Transverse colon (tissue), 4 donors: Measurements from ENCODE around the gene SEC23B. TPM values are rescaled to one million over a fixed set of nuclear protein-coding genes. Genes with fewer than 3 reads are reported as not detected.

Experiments
- DNase-seq: peaks from one replicate; pipeline ENCODE4 v3.0.0-alpha.2; 2019
- H3K27ac ChIP-seq, 4 donors: fragments of 200-600 bp; sonication (generic); 2 replicates each; pipeline ENCODE4 v1.5.1; 2016 to 2018; ENCODE audit warnings: inconsistent platforms in 4 of 4
- H3K27me3 ChIP-seq: fragments of 200-600 bp; sonication (generic); 2 replicates; pipeline ENCODE4 v1.5.1; 2017; ENCODE audit warnings: inconsistent platforms
- H3K36me3 ChIP-seq, 4 donors: fragments of 200-600 bp; sonication (generic); 2 replicates each; pipeline ENCODE4 v1.5.1; 2017 to 2019; ENCODE audit warnings: inconsistent platforms in 4 of 4
- H3K4me1 ChIP-seq, 4 donors: fragments of 200-600 bp; sonication (generic); 2 replicates each; pipeline ENCODE4 v1.5.1; 2017 to 2020; ENCODE audit warnings: inconsistent platforms in 4 of 4
- H3K4me3 ChIP-seq, 4 donors: fragments of 200-600 bp; sonication (generic); 1 replicate in 1 of 4; 2 replicates in 3 of 4; pipeline versions ENCODE4 v1.5.1 to v1.6.1; 2017 to 2019; ENCODE audit warnings: inconsistent platforms in 4 of 4
- H3K9me3 ChIP-seq, 2 donors: fragments of 200-600 bp; sonication (generic); 2 replicates each; pipeline ENCODE4 v1.5.1; 2017 to 2019; ENCODE audit warnings: inconsistent platforms in 2 of 2
- EP300 ChIP-seq: sonication (generic); formaldehyde crosslinking; IDR thresholded peaks from one replicate; pipeline ENCODE4 v1.6.1; 2017; ENCODE audit warnings: antibody characterized with exemption, low read depth
- POLR2A ChIP-seq: fragments of 450-650 bp; IDR thresholded peaks from one replicate; pipeline ENCODE4 v1.6.1; 2016; ENCODE audit warnings: antibody characterized with exemption, mild to moderate bottlenecking, moderate library complexity
- POLR2AphosphoS5 ChIP-seq, 3 donors: sonication (generic); formaldehyde crosslinking; IDR thresholded peaks; one replicate each; pipeline ENCODE4 v1.6.1; 2016; ENCODE audit warnings: antibody characterized with exemption in 3 of 3
- WGBS, 2 donors: methylation state at CpG; one replicate each; pipeline ENCODE4 v1.1.5; 2018; ENCODE audit warnings: low coverage in 1 of 2; 5-methylcytosine and 5-hydroxymethylcytosine counted together
- in situ Hi-C, 4 donors: fragments of 200-750 bp; cut with MboI; loops; one replicate each; pipeline versions ENCODE4 v1.15.0 to v1.15.1; 2017; ENCODE audit warnings: low sequenced_read_pairs in 3 of 4, low pct_ligation_motif_present in 1 of 4, low pct_unique_long_range_greater_than_20kb in 1 of 4
- intact Hi-C: fragments of 100-400 bp; cut with DNase I; formaldehyde crosslinking; loops from one replicate; pipeline ENCODE4 v1.15.1; 2023; ENCODE audit warnings: low total_unique reads
- total RNA-seq, 4 donors: library from RNA; depleted of rRNA; stranded (reverse); fragments of >200 nt; gene quantifications; one replicate each; pipeline ENCODE4 v1.1.0, GENCODE V29; 2016
- TF ChIP-seq, protein P1 (sequence below), 5 experiments: fragments of 200-600 bp in 3 of 5; fragments of 450-650 bp in 2 of 5; sonication (generic) in 3 of 5; IDR thresholded peaks; 1 replicate in 2 of 5; 2 replicates in 3 of 5; pipeline ENCODE4 v1.5.1; 2016 to 2017; ENCODE audit warnings: antibody characterized with exemption in 5 of 5, inconsistent platforms in 3 of 5, mild to moderate bottlenecking in 2 of 5, moderate library complexity in 1 of 5

The SEC23B gene
- total RNA-seq, 4 donors from 2014 or later, result 16.8 to 38.0 (median 30.9) TPM

DNA sequence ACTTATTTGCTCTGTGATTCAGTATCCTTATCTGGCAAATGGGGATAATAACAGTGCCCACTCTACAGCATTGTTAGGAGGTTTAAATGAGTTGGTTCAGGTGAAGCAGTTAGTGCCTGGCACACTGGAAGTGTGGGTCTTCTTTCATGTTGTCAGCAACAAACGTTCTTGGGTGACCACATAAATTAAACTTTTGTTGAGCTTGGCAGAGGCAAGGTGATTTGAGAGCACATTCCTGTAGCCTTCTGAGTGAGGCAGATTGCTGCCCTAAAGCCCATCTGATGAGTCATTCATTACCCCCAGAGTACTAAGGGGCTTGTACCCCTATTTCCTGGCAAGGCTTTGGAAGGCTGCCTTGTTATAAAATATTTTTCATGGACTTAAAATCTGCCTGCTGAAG, 25.8 kb downstream of the SEC23B start:
- Histone ChIP-seq H3K9me3 (no peaks in the 10 kb centered on the region), H3K36me3 (peaks cover 0 to 57% (median 24%) of the 10 kb centered on the region in 4 donors), H3K4me3 (no peak overlapping the region), H3K4me1 (no peaks in the 10 kb centered on the region), H3K27ac (no peak overlapping the region), H3K27me3 (no peaks in the 10 kb centered on the region)
- TF ChIP-seq, protein P1, sequence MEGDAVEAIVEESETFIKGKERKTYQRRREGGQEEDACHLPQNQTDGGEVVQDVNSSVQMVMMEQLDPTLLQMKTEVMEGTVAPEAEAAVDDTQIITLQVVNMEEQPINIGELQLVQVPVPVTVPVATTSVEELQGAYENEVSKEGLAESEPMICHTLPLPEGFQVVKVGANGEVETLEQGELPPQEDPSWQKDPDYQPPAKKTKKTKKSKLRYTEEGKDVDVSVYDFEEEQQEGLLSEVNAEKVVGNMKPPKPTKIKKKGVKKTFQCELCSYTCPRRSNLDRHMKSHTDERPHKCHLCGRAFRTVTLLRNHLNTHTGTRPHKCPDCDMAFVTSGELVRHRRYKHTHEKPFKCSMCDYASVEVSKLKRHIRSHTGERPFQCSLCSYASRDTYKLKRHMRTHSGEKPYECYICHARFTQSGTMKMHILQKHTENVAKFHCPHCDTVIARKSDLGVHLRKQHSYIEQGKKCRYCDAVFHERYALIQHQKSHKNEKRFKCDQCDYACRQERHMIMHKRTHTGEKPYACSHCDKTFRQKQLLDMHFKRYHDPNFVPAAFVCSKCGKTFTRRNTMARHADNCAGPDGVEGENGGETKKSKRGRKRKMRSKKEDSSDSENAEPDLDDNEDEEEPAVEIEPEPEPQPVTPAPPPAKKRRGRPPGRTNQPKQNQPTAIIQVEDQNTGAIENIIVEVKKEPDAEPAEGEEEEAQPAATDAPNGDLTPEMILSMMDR (IDR thresholded peaks at IDR 0.05), result no peak
- no peak for TF ChIP-seq EP300
- TF ChIP-seq POLR2AphosphoS5 (IDR thresholded peaks at IDR 0.05), result no peak
- no peak for TF ChIP-seq POLR2A
- in situ Hi-C loops (no loop called here), intact Hi-C loops (no loop called here)
- 43% methylated on average over 1 of the region's 1 CpG; no CpG with 5 or more reads in 1 of the 2 donors for WGBS, 2 donors
- DNase-seq, result no peak

DNA sequence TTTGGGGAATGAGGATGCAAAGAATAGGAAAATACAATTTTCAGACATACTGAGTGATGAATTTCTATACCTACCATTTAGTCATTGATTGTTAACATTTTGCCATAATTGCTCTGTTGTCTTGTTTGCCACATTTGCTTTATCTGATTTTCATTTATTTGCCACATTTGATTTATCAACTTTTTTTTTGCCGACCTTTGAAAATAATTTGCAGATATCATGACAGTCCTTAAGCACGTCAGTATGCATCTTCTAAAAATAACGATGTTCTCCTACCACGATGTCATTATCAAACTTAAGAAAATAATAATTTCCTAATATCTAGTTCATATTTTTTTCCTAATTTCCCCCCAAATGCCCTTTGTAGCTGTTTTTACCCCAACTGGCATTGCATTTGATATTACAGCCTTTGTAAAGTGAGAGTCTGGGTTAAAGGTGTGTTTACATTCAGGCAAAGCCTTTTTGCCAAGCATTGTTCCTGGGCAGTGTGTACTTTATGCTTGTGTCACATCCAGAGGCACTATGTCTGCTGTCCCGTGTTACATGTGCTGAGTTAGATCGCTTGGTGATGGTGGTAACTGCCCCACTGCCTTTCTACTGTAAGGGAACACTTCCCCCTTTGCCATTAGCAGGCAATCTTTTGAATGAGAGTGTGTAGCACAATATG, 26.4 kb downstream of the SEC23B start:
- no peak overlapping the region for H3K27ac ChIP-seq
- H3K36me3 ChIP-seq, result peaks cover 0 to 57% (median 23%) of the 10 kb centered on the region in 4 donors
- H3K27me3 ChIP-seq, result no peaks in the 10 kb centered on the region
- no peaks in the 10 kb centered on the region for H3K9me3 ChIP-seq
- in situ Hi-C loops, result no loop called here
- TF ChIP-seq, protein P1 (IDR thresholded peaks at IDR 0.05), result no peak
- no peak for TF ChIP-seq EP300
- TF ChIP-seq POLR2AphosphoS5 (IDR thresholded peaks at IDR 0.05), result no peak
- TF ChIP-seq POLR2A, result no peak
- DNase-seq, result no peak
- intact Hi-C loops, result no loop called here
- no peaks in the 10 kb centered on the region for H3K4me1 ChIP-seq
- H3K4me3 ChIP-seq, result no peak overlapping the region
- 54 to 69% methylated on average over 4 to 6 of the region's 6 CpGs for WGBS, 2 donors

DNA sequence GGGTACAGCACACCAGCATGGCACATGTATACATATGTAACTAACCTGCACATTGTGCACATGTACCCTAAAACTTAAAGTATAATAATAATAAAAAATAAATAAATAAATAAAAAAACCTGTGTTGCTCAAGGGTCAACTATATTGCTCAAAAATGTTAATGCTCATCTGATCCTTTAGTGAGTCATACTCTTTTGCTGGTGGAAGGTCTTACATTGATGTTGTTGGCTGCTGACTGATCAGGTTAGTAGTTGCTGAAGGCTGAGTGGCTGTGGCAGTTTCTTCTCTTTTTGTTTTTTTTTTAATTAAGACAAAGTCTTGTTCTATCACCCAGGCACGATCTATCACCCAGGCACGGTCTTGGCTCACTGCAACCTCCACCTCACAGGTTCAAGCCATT, 29.9 kb downstream of the SEC23B start:
- no peak for TF ChIP-seq EP300
- no peak for TF ChIP-seq POLR2A
- TF ChIP-seq, protein P1 (IDR thresholded peaks at IDR 0.05), result no peak
- no peak for TF ChIP-seq POLR2AphosphoS5 (IDR thresholded peaks at IDR 0.05)
- Histone ChIP-seq H3K36me3 (peaks cover 0 to 39% (median 18%) of the 10 kb centered on the region in 4 donors), H3K9me3 (no peaks in the 10 kb centered on the region), H3K4me3 (no peak overlapping the region), H3K4me1 (no peaks in the 10 kb centered on the region), H3K27ac (no peak overlapping the region), H3K27me3 (no peaks in the 10 kb centered on the region)
- in situ Hi-C loops (no loop called here), intact Hi-C loops (no loop called here)
- 95 to 100% methylated on average over 2 of the region's 2 CpGs for WGBS, 2 donors
- DNase-seq, result no peak

GRCh38 chr20:18541741-18542140, 34.0 kb downstream of the SEC23B start:
- in situ Hi-C loops (no loop called here), intact Hi-C loops (no loop called here)
- Histone ChIP-seq H3K36me3 (peaks cover 0 to 31% (median 14%) of the 10 kb centered on the region in 4 donors), H3K4me3 (no peak overlapping the region), H3K9me3 (no peaks in the 10 kb centered on the region), H3K27me3 (no peaks in the 10 kb centered on the region), H3K27ac (no peak overlapping the region), H3K4me1 (no peaks in the 10 kb centered on the region)
- TF ChIP-seq POLR2AphosphoS5 (IDR thresholded peaks at IDR 0.05), result no peak
- TF ChIP-seq, protein P1 (IDR thresholded peaks at IDR 0.05), result no peak
- TF ChIP-seq POLR2A, result no peak
- TF ChIP-seq EP300, result no peak
- WGBS, 2 donors, result 85 to 91% methylated on average over 5 of the region's 5 CpGs
- DNase-seq, result no peak
